ENCODE measurements around the gene MAFF.

- TF ChIP-seq POLR2A (IDR thresholded peaks at IDR 0.05) (no peak), CTCF (IDR thresholded peaks at IDR 0.05) (no peak), EP300 (IDR thresholded peaks at IDR 0.05) (no peak)
Measured at GRCh38 chr22:38220163-38220562, 18.4 kb downstream of the MAFF start.
